Thymus (tissue), 11 donors: ENCODE results near the gene TBCC. TPM values are rescaled to one million over a fixed set of nuclear protein-coding genes. Genes with fewer than 3 reads are reported as not detected.

Experiments
- DNase-seq, 9 donors: peaks; one replicate each; pipeline ENCODE4 v3.0.0-alpha.2; 2013; ENCODE audit warnings: low spot score in 9 of 9, low read depth in 6 of 9, missing footprints in 1 of 9
- H3K27ac ChIP-seq, 2 donors: one replicate each; pipeline ENCODE4 v1.5.1; 2013; ENCODE audit warnings: control low read depth in 1 of 2, low read depth in 1 of 2, low read length in 1 of 2, mild to moderate bottlenecking in 1 of 2, moderate library complexity in 1 of 2
- H3K27me3 ChIP-seq, 2 donors: one replicate each; pipeline ENCODE4 v1.5.1; 2013; ENCODE audit warnings: low read length in 1 of 2; ENCODE audit not compliant: control insufficient read depth in 2 of 2, insufficient read depth in 1 of 2
- H3K36me3 ChIP-seq, 2 donors: one replicate each; pipeline ENCODE4 v1.5.1; 2013; ENCODE audit warnings: low read length in 1 of 2, mild to moderate bottlenecking in 1 of 2, moderate library complexity in 1 of 2; ENCODE audit not compliant: control insufficient read depth in 2 of 2, insufficient read depth in 2 of 2
- H3K4me1 ChIP-seq, 2 donors: one replicate each; pipeline ENCODE4 v1.5.1; 2013; ENCODE audit warnings: low read length in 2 of 2; ENCODE audit not compliant: control insufficient read depth in 2 of 2, insufficient read depth in 2 of 2
- H3K4me3 ChIP-seq, 2 donors: one replicate each; pipeline ENCODE4 v1.5.1; 2013; ENCODE audit warnings: low read length in 2 of 2, control low read depth in 1 of 2, mild to moderate bottlenecking in 1 of 2
- H3K9me3 ChIP-seq, 2 donors: one replicate each; pipeline ENCODE4 v1.5.1; 2013; ENCODE audit warnings: low read length in 1 of 2, mild to moderate bottlenecking in 1 of 2; ENCODE audit not compliant: control insufficient read depth in 2 of 2, insufficient read depth in 1 of 2
- WGBS: extraction: QIAGEN DNeasy Blood & Tissue Kit; methylation state at CpG from one replicate; pipeline ENCODE4 v1.1.7; 2013; 5-methylcytosine and 5-hydroxymethylcytosine counted together
- polyA plus RNA-seq: library from polyadenylated mRNA; stranded (reverse); fragments of 200-250 nt; gene quantifications from one replicate; pipeline ENCODE4 v1.2.3, GENCODE V29; 2013
- total RNA-seq: library from RNA; stranded (reverse); fragments of 120-200 nt; gene quantifications from one replicate; pipeline ENCODE4 v1.2.4, GENCODE V29; 2013
- donor health status: healthy.

Gene TBCC
- total and polyA plus RNA-seq, 2 donors: 31.2 to 64.5 TPM

DNA sequence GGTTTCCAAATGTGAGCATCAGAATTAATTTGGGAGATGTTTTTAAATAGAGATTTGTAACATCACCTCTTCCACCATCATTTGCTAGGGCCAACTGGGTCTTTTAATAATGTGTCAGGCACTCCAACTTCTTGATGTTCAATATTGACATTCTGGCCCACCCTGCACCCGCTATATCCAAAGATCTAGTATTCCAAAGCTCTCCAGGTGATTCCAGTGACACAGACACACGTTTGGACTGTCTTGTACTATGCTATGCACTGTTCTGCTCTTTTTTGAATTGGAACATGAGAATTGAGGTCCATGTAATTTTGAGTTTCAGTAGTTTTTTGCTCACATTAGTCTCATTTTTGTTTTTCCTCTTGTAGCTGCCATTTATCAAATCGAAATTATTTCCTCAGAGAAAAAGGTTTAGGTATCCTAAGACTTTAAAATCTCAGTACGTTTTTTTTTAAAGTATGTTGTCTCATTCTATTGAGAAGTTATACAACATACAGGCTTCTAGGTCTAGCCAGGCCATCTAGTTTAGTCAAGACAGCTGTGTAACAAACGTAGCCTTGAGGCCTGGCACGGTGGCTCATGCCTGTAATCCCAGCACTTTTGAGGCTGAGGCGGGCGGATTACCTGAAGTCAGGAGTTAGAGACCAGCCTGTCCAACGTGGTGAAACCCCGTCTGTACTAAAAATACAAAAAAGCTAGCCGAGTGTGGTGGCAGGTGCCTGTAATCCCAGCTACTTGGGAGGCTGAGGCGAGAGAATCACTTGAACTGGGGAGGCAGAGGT, 39.0 kb upstream of the TBCC start:
- peak overlapping the region; percentile 15 to 94 for H3K27ac ChIP-seq
- no peaks in the 10 kb centered on the region for H3K27me3 ChIP-seq
- peaks cover 3 to 8% of the 10 kb centered on the region in 2 donors for H3K36me3 ChIP-seq
- peaks cover 7 to 17% of the 10 kb centered on the region in 2 donors for H3K4me1 ChIP-seq
- 83% methylated on average over 12 of the region's 12 CpGs for WGBS
- no peak for DNase-seq
- H3K9me3 ChIP-seq: no peaks in the 10 kb centered on the region
- peak overlapping the region; percentile 74 to 98 for H3K4me3 ChIP-seq

- DNase-seq: peak in 4 of 9 donors; percentile 29 to 74 (median 46)
- H3K27ac ChIP-seq: peak overlapping the region; percentile 94 to 100
- peak overlapping the region; percentile 74 to 98 for H3K4me3 ChIP-seq
- peaks cover 7 to 20% of the 10 kb centered on the region in 2 donors for H3K4me1 ChIP-seq
- WGBS: 2% methylated on average over 10 of the region's 10 CpGs
- peaks cover 3 to 8% of the 10 kb centered on the region in 2 donors for H3K36me3 ChIP-seq
- H3K27me3 ChIP-seq: no peaks in the 10 kb centered on the region
- no peaks in the 10 kb centered on the region for H3K9me3 ChIP-seq
Measured at GRCh38 chr6:42783876-42784642, 38.2 kb upstream of the TBCC start.

- peaks cover 7 to 20% of the 10 kb centered on the region in 2 donors for H3K4me1 ChIP-seq
- H3K4me3 ChIP-seq: peak overlapping the region; percentile 74 to 98
- peak in 7 of 9 donors; percentile 47 to 85 (median 69) for DNase-seq
- no peaks in the 10 kb centered on the region for H3K9me3 ChIP-seq
- under 1% methylated on average over 79 of the region's 79 CpGs for WGBS
- H3K36me3 ChIP-seq: peaks cover 1 to 3% of the 10 kb centered on the region in 2 donors
- H3K27ac ChIP-seq: peak overlapping the region; percentile 94 to 100
- H3K27me3 ChIP-seq: no peaks in the 10 kb centered on the region
Measured at GRCh38 chr6:42783177-42783875, 37.4 kb upstream of the TBCC start.

- Histone ChIP-seq H3K9me3 (no peaks in the 10 kb centered on the region), H3K36me3 (peaks cover 0 to 3% of the 10 kb centered on the region in 2 donors), H3K27ac (peak overlapping the region; percentile 94 to 100), H3K4me1 (peaks cover 7 to 20% of the 10 kb centered on the region in 2 donors), H3K27me3 (no peaks in the 10 kb centered on the region), H3K4me3 (peak overlapping the region; percentile 74 to 98)
- under 1% methylated on average over 48 of the region's 51 CpGs for WGBS
- peak in 8 of 9 donors; percentile 38 to 81 (median 56) for DNase-seq
Measured at GRCh38 chr6:42782689-42783176, 36.8 kb upstream of the TBCC start.

- peak within 1 kb of the TSS; percentile 94 to 100 for H3K27ac ChIP-seq
- H3K36me3 ChIP-seq: peaks cover 0 to 2% of the 10 kb centered on the region in 2 donors
- no peaks in the 10 kb centered on the region for H3K27me3 ChIP-seq
- peaks cover 6 to 17% of the 10 kb centered on the region in 2 donors for H3K4me1 ChIP-seq
- WGBS: under 1% methylated on average over 68 of the region's 70 CpGs
- peak within 1 kb of the TSS; percentile 74 to 98 for H3K4me3 ChIP-seq
- peak in 8 of 9 donors; percentile 43 to 82 (median 50) for DNase-seq
- no peaks in the 10 kb centered on the region for H3K9me3 ChIP-seq
Measured at GRCh38 chr6:42781796-42782688, 36.1 kb upstream of the TBCC start, which contains the start of gene BICRAL. TSS of gene BICRAL (plus strand) at chr6:42782052. CDS start at chr6:42822023, 39,971 bp downstream.

DNA sequence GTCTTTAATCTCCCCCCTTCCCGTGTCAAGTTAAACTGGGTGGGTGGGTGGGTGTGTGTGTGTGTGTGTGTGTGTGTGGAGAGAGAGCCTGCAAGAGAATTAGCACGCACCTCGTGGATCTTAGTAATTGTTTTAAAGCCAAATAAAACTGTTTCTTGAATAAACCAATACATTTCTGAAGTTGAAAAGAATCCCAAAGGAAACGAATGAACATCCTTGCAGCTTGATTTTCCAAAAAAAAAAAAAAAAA, 35.6 kb upstream of the TBCC start:
- H3K4me1 ChIP-seq: peaks cover 2 to 13% of the 10 kb centered on the region in 2 donors
- DNase-seq: peak in 1 of 9 donors; percentile 53
- 5% methylated on average over 4 of the region's 4 CpGs for WGBS

GRCh38 chr6:42779521-42779920, 33.6 kb upstream of the TBCC start:
- no peak overlapping the region for H3K4me3 ChIP-seq
- no peak overlapping the region for H3K27ac ChIP-seq
- 96% methylated on average over 6 of the region's 6 CpGs for WGBS
- H3K27me3 ChIP-seq: no peaks in the 10 kb centered on the region
- DNase-seq: no peak
- H3K36me3 ChIP-seq: no peaks in the 10 kb centered on the region
- peaks cover 0 to 10% of the 10 kb centered on the region in 2 donors for H3K4me1 ChIP-seq
- H3K9me3 ChIP-seq: no peaks in the 10 kb centered on the region

More for the DNA sequence above, 35.6 kb upstream of the TBCC start:
- Histone ChIP-seq H3K36me3 (no peaks in the 10 kb centered on the region), H3K4me3 (peak overlapping the region; percentile 74 to 98), H3K27me3 (no peaks in the 10 kb centered on the region), H3K27ac (no peak overlapping the region), H3K9me3 (no peaks in the 10 kb centered on the region)

- DNase-seq: no peak
- WGBS: 97% methylated on average over 2 of the region's 2 CpGs
- Histone ChIP-seq H3K27ac (no peak overlapping the region), H3K4me1 (peaks cover 3 to 14% of the 10 kb centered on the region in 2 donors), H3K36me3 (no peaks in the 10 kb centered on the region), H3K9me3 (no peaks in the 10 kb centered on the region), H3K27me3 (peaks cover 2% of the 10 kb centered on the region in 2 donors), H3K4me3 (no peak overlapping the region)
Measured at GRCh38 chr6:42778122-42778521, 32.2 kb upstream of the TBCC start.
